ENCODE measurements around the gene IFT88.

DNA sequence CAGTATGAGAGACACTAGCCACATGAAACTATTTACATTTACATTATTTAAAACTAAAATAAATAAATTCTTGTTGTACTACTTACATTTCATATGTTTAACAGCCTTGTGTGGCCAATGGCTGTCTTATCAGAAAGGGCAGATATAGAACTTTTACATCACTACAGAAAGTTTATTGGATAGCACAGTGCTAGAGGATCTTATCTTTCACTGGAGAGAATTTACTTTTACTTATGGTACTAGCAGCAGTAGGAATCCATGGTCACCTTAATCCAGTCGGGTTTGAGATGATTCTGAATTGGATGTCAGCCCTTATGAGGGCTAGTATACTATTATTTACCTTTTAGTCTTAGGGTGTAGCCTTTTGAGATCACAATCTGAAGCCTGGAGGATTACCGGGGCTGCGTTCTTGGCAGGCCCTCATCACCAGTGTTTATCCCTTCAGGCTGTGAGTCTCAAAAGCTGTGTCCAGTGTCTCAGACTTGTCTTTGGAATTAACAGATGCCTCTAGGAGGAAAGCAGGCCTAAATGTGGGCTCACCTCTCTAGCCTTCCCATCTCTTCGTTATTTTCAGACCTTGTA is 21.7 kb downstream of the IFT88 start:
- TF ChIP-seq, protein P1, sequence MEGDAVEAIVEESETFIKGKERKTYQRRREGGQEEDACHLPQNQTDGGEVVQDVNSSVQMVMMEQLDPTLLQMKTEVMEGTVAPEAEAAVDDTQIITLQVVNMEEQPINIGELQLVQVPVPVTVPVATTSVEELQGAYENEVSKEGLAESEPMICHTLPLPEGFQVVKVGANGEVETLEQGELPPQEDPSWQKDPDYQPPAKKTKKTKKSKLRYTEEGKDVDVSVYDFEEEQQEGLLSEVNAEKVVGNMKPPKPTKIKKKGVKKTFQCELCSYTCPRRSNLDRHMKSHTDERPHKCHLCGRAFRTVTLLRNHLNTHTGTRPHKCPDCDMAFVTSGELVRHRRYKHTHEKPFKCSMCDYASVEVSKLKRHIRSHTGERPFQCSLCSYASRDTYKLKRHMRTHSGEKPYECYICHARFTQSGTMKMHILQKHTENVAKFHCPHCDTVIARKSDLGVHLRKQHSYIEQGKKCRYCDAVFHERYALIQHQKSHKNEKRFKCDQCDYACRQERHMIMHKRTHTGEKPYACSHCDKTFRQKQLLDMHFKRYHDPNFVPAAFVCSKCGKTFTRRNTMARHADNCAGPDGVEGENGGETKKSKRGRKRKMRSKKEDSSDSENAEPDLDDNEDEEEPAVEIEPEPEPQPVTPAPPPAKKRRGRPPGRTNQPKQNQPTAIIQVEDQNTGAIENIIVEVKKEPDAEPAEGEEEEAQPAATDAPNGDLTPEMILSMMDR (IDR thresholded peaks at IDR 0.05), result no peak
- TF ChIP-seq POLR2A (IDR thresholded peaks at IDR 0.05), result no peak
